Kidney capillary endothelial cell (primary cell): ENCODE data around the gene ZSWIM7.
"Not testable (repeated sequence)": the region's sequence is repeated elsewhere in the genome, so short reads cannot be mapped to it uniquely, and the experiment has no call there.

Experiments used
- DNase-seq: peaks from one replicate; pipeline ENCODE4 v3.0.0-alpha.2; 2018; ENCODE audit warnings: low spot score

Gene ZSWIM7

GRCh38 chr17:15957206-15957605 is 42.3 kb downstream of the ZSWIM7 start:
- DNase-seq, result no peak

GRCh38 chr17:15955793-15956541 is 43.5 kb downstream of the ZSWIM7 start:
- no peak for DNase-seq

GRCh38 chr17:15954222-15954621 is 45.3 kb downstream of the ZSWIM7 start:
- DNase-seq, result peak; percentile 92

GRCh38 chr17:15952916-15953790 is 46.4 kb downstream of the ZSWIM7 start:
- DNase-seq, result no peak

GRCh38 chr17:15952048-15952532 is 47.4 kb downstream of the ZSWIM7 start:
- DNase-seq, result no peak

- DNase-seq, result no peak
Measured at GRCh38 chr17:15951368-15952047, 48.0 kb downstream of the ZSWIM7 start.

GRCh38 chr17:15947976-15948752 is 51.3 kb downstream of the ZSWIM7 start:
- DNase-seq, result no peak

- no peak for DNase-seq
Measured at GRCh38 chr17:15947271-15947670, 52.2 kb downstream of the ZSWIM7 start.

- DNase-seq, result no peak
Measured at GRCh38 chr17:15946611-15947120, 52.8 kb downstream of the ZSWIM7 start.

GRCh38 chr17:15945527-15946191 is 53.8 kb downstream of the ZSWIM7 start:
- DNase-seq, result no peak

GRCh38 chr17:15944759-15945526 is 54.6 kb downstream of the ZSWIM7 start, which contains the start of gene ADORA2B:
ADORA2B (plus strand) TSS chr17:15945130; CDS start chr17:15945249, 119 bp downstream.
- peak; percentile 65 for DNase-seq

GRCh38 chr17:15943971-15944758 is 55.3 kb downstream of the ZSWIM7 start:
- DNase-seq, result no peak

GRCh38 chr17:15942207-15942833 is 57.2 kb downstream of the ZSWIM7 start:
- DNase-seq, result peak; percentile 44

- no peak for DNase-seq
Measured at GRCh38 chr17:15941781-15942180, 57.7 kb downstream of the ZSWIM7 start.

GRCh38 chr17:15936481-15936880 is 63.0 kb downstream of the ZSWIM7 start:
- not testable (repeated sequence) for DNase-seq

- DNase-seq, result no peak
Measured at GRCh38 chr17:15935891-15936290, 63.6 kb downstream of the ZSWIM7 start.

GRCh38 chr17:15934866-15935265 is 64.6 kb downstream of the ZSWIM7 start:
- DNase-seq, result no peak

- DNase-seq, result no peak
Measured at GRCh38 chr17:15931394-15931793, 68.1 kb downstream of the ZSWIM7 start.

- DNase-seq, result no peak
Measured at GRCh38 chr17:15930426-15930825, 69.1 kb downstream of the ZSWIM7 start.
